Suprapubic skin (tissue), 4 donors: ENCODE results near the gene SLC38A6. TPM values are rescaled to one million over a fixed set of nuclear protein-coding genes. Genes with fewer than 3 reads are reported as not detected.

Source experiments
- DNase-seq, 2 donors: peaks; one replicate each; pipeline ENCODE4 v3.0.0-alpha.2; 2019; ENCODE audit warnings: low spot score in 2 of 2
- H3K27ac ChIP-seq: fragments of 200-600 bp; sonication (generic); one replicate; pipeline ENCODE4 v1.5.1; 2019
- H3K27me3 ChIP-seq: fragments of 200-600 bp; sonication (generic); one replicate; pipeline ENCODE4 v1.5.1; 2019
- H3K36me3 ChIP-seq: fragments of 200-600 bp; sonication (generic); one replicate; pipeline ENCODE4 v1.5.1; 2019
- H3K4me1 ChIP-seq: fragments of 200-600 bp; sonication (generic); one replicate; pipeline ENCODE4 v1.5.1; 2019
- H3K4me3 ChIP-seq: fragments of 200-600 bp; sonication (generic); one replicate; pipeline ENCODE4 v1.5.1; 2019; ENCODE audit warnings: mild to moderate bottlenecking
- H3K9me3 ChIP-seq: fragments of 200-600 bp; sonication (generic); one replicate; pipeline ENCODE4 v1.5.1; 2019
- EP300 ChIP-seq: sonication (generic); formaldehyde crosslinking; IDR thresholded peaks from one replicate; pipeline ENCODE4 v1.6.1; 2017; ENCODE audit warnings: antibody characterized with exemption
- POLR2A ChIP-seq, 2 donors: fragments of 450-650 bp; IDR thresholded peaks; one replicate each; pipeline ENCODE4 v1.6.1; 2017; ENCODE audit warnings: antibody characterized with exemption in 2 of 2, mild to moderate bottlenecking in 2 of 2, moderate library complexity in 2 of 2
- POLR2AphosphoS5 ChIP-seq, 3 donors: sonication (generic); formaldehyde crosslinking; IDR thresholded peaks; one replicate each; pipeline ENCODE4 v1.6.1; 2017; ENCODE audit warnings: antibody characterized with exemption in 3 of 3
- WGBS: methylation state at CpG from one replicate; pipeline ENCODE4 v1.1.5; 2018; 5-methylcytosine and 5-hydroxymethylcytosine counted together
- total RNA-seq, 4 donors: library from RNA; depleted of rRNA; stranded (reverse); fragments of >200 nt; gene quantifications; one replicate each; pipeline ENCODE4 v1.1.0, GENCODE V29; 2016
- TF ChIP-seq, protein P1 (sequence below), 2 donors: fragments of 200-600 bp in 1 of 2; fragments of 450-650 bp in 1 of 2; sonication (generic) in 1 of 2; IDR thresholded peaks; one replicate each; pipeline ENCODE4 v1.5.1; 2016 to 2019; ENCODE audit warnings: antibody characterized with exemption in 2 of 2, mild to moderate bottlenecking in 1 of 2, moderate library complexity in 1 of 2

SLC38A6 gene
- total RNA-seq, 4 donors from 2014 or later, result 7.8 to 14.3 (median 11.2) TPM

DNA sequence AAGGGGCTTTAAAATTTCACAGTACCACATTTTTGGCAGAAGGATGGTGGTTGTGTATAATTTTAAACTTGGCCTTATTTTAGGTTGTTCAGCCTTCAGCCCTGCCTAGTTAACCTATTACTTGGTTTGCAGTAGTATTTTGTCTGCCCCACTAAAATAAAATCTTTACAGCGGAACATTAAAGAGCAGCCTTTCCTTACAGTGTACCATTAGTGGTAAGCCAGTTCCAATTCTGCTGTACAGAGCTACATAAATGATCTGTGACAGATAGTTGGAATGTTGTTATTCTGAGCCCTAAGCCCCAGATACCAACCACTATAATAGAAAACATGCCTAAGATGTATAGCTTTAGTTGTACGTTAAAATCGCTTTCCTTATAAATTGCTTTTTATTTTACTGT is 56.2 kb downstream of the SLC38A6 start:
- Histone ChIP-seq H3K27ac (no peak overlapping the region), H3K27me3 (no peaks in the 10 kb centered on the region), H3K4me1 (peaks cover 3% of the 10 kb centered on the region), H3K9me3 (no peaks in the 10 kb centered on the region), H3K36me3 (no peaks in the 10 kb centered on the region), H3K4me3 (no peak overlapping the region)
- WGBS, result 89% methylated on average over 3 of the region's 3 CpGs
- DNase-seq, result no peak
- TF ChIP-seq, protein P1, sequence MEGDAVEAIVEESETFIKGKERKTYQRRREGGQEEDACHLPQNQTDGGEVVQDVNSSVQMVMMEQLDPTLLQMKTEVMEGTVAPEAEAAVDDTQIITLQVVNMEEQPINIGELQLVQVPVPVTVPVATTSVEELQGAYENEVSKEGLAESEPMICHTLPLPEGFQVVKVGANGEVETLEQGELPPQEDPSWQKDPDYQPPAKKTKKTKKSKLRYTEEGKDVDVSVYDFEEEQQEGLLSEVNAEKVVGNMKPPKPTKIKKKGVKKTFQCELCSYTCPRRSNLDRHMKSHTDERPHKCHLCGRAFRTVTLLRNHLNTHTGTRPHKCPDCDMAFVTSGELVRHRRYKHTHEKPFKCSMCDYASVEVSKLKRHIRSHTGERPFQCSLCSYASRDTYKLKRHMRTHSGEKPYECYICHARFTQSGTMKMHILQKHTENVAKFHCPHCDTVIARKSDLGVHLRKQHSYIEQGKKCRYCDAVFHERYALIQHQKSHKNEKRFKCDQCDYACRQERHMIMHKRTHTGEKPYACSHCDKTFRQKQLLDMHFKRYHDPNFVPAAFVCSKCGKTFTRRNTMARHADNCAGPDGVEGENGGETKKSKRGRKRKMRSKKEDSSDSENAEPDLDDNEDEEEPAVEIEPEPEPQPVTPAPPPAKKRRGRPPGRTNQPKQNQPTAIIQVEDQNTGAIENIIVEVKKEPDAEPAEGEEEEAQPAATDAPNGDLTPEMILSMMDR (IDR thresholded peaks at IDR 0.05), result no peak

DNA sequence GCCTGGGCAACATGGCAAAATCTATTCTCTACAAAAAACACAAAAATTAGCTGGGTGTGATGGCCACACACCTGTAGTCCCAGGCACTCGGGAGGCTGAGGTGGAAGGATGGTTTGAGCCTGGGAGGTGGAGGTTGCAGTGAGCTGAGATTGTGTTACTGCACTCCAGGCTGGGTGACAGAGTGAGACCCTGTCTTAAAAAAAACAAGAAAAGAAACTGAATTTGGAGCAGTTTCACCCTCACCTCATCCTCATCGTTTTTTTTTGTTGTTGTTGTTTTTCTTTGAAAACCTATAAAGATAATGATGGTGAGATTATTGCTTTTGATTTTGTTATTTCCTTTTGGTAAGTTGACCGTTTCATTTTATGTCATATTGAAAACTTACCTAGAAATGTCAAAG is 60.7 kb downstream of the SLC38A6 start:
- 91% methylated on average over 3 of the region's 3 CpGs for WGBS
- Histone ChIP-seq H3K9me3 (no peaks in the 10 kb centered on the region), H3K27ac (no peak overlapping the region), H3K4me1 (no peaks in the 10 kb centered on the region), H3K27me3 (no peaks in the 10 kb centered on the region), H3K4me3 (no peak overlapping the region), H3K36me3 (peaks cover 3% of the 10 kb centered on the region)
- TF ChIP-seq POLR2AphosphoS5 (IDR thresholded peaks at IDR 0.05) (no peak), EP300 (no peak), POLR2A (IDR thresholded peaks at IDR 0.05) (no peak)
- TF ChIP-seq, protein P1 (IDR thresholded peaks at IDR 0.05), result no peak
- DNase-seq, result no peak

DNA sequence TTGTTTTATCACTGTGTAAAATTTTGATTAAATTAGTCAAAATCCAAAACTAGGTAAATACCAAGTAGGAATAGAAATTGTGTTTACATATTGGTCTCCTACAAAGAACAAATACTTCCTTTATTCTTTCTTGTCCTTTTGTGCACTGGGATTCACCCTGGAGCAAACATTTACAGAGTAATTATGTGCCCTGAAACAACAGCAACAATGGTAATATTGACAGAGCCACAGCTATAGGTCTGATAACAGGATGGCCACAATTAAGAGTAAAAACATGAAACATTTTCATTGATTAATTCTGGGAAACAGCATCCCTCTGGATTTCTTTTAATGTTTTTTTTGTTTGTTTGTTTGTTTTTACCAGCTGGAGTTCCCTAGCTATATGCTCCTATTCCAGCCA is 61.2 kb downstream of the SLC38A6 start:
- Histone ChIP-seq H3K27me3 (no peaks in the 10 kb centered on the region), H3K9me3 (no peaks in the 10 kb centered on the region), H3K36me3 (peaks cover 3% of the 10 kb centered on the region), H3K4me3 (no peak overlapping the region), H3K4me1 (no peaks in the 10 kb centered on the region), H3K27ac (no peak overlapping the region)
- DNase-seq, result no peak
- TF ChIP-seq POLR2A (IDR thresholded peaks at IDR 0.05), result no peak
- no peak for TF ChIP-seq EP300
- no peak for TF ChIP-seq POLR2AphosphoS5 (IDR thresholded peaks at IDR 0.05)
- TF ChIP-seq, protein P1 (IDR thresholded peaks at IDR 0.05), result no peak

DNA sequence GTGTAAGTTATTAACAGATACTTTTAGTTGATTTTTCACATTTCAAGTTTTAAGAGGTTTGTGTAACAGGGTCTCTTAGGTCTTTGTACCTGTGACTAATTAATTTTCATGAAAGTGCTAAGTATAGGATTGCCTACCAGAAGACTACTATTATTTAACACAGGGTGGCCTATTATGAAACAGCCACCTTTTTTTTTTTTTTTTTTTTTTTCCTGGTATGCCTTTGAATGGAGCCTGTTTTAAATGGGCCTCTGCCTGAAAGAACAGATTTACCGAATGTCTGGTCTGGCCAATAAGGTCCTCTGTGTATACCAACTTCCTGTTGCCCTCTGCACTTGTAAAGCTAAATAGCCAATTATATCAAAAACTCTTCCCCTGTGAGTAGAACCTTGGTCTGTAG is 62.5 kb downstream of the SLC38A6 start:
- Histone ChIP-seq H3K27me3 (no peaks in the 10 kb centered on the region), H3K27ac (no peak overlapping the region)

DNA sequence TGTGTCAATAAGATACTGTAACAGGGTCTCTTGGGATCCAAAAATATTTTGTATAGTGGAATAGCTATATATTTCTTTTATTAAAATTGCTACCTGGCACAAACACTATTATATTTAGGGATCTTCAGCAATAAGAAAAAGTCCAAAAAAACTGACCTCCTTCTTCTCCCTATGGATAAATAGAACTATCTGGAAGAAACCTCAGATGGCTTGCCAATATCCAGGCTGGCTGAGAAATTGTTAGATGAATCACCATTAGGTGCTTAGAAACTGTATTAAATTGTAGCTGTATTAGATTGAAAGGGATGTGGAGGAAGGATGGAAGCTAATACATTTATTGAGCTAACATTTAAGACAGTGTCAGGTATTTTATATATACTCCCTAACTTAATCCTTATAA is 66.0 kb downstream of the SLC38A6 start:
- no peaks in the 10 kb centered on the region for H3K27me3 ChIP-seq
- no peak for DNase-seq
- TF ChIP-seq POLR2AphosphoS5 (IDR thresholded peaks at IDR 0.05) (no peak), POLR2A (IDR thresholded peaks at IDR 0.05) (no peak), EP300 (no peak)
- TF ChIP-seq, protein P1 (IDR thresholded peaks at IDR 0.05), result no peak
- H3K4me3 ChIP-seq, result no peak overlapping the region
- H3K4me1 ChIP-seq, result peaks cover 4% of the 10 kb centered on the region
- H3K27ac ChIP-seq, result no peak overlapping the region
- peaks cover 3% of the 10 kb centered on the region for H3K36me3 ChIP-seq
- H3K9me3 ChIP-seq, result no peaks in the 10 kb centered on the region

More for the DNA sequence above, 62.5 kb downstream of the SLC38A6 start:
- Histone ChIP-seq H3K4me3 (no peak overlapping the region), H3K4me1 (peaks cover 4% of the 10 kb centered on the region), H3K36me3 (peaks cover 3% of the 10 kb centered on the region), H3K9me3 (no peaks in the 10 kb centered on the region)
- 96% methylated on average over 1 of the region's 1 CpG for WGBS
- no peak for TF ChIP-seq EP300
- no peak for TF ChIP-seq POLR2A (IDR thresholded peaks at IDR 0.05)
- TF ChIP-seq, protein P1 (IDR thresholded peaks at IDR 0.05), result no peak
- no peak for TF ChIP-seq POLR2AphosphoS5 (IDR thresholded peaks at IDR 0.05)
- DNase-seq, result no peak
